HG02678 (cell line): Measurements from ENCODE around the gene LGALS7B.
"Not testable (repeated sequence)": the region's sequence is repeated elsewhere in the genome, so short reads cannot be mapped to it uniquely, and the experiment has no call there.

ENCODE experiments used
- ATAC-seq: cut with Tn5 transposase; IDR thresholded peaks from one replicate; pipeline ENCODE4 v1.9.1; 2021; ENCODE audit warnings: mild to moderate bottlenecking, moderate library complexity; ENCODE audit not compliant: unreplicated experiment

Gene LGALS7B

GRCh38 chr19:38769635-38770211 is 19.3 kb upstream of the LGALS7B start:
- peak; percentile 60 for ATAC-seq

DNA sequence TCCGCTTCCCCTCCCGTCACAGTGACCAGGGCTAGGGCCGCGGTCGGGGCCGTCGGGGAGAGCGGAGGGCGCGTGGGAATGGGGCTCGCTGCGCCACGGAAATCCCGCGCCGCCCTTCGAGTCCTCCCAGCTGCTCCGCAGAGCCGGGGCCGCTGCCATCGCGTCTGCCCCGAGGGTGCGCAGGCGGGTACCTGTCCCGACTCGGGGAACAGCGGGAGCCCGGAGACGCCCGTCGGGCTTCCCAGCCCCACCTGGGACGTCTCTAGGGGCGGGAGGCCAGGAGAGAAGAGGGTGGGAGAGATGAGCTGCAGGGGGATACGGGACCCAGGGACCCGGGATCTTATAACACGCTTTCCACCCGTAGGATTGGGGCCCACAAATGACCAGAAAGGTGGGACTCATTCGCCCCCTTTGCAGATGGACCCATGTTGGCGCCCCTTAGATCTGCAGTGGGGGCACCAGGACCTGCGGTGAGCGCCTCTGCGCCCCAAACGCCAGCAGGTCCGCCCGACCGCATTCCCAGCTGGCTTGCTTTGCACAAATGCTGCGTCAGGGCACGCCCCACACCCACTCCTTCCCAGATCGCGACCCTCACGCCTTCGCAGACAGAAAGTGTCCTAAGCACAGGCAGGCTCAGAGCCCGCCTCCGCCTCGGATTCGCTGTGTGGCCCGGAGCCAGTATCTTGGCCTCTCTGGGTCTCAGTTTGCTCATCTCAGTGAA is 18.6 kb upstream of the LGALS7B start:
- ATAC-seq, result peak; percentile 27

DNA sequence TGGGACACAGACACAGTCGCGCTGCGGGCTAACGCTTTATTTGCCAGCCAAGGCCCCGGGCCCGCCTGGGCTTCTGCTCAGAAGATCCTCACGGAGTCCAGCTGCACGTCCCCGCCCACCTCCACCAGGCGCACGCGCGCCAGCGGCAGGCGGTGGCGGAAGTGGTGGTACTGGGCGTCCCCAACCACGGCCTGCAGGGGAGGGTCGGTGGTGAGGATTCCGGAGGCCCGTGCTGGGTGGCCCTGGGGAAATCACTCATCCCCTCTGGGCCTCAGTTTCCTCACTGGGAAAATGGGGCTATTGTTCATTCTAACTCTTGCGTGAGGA is 18.1 kb upstream of the LGALS7B start:
- ATAC-seq, result peak; percentile 70

- ATAC-seq, result not testable (repeated sequence)
These were observed 17.4 kb upstream of the LGALS7B start for GRCh38 chr19:38771569-38771968.

DNA sequence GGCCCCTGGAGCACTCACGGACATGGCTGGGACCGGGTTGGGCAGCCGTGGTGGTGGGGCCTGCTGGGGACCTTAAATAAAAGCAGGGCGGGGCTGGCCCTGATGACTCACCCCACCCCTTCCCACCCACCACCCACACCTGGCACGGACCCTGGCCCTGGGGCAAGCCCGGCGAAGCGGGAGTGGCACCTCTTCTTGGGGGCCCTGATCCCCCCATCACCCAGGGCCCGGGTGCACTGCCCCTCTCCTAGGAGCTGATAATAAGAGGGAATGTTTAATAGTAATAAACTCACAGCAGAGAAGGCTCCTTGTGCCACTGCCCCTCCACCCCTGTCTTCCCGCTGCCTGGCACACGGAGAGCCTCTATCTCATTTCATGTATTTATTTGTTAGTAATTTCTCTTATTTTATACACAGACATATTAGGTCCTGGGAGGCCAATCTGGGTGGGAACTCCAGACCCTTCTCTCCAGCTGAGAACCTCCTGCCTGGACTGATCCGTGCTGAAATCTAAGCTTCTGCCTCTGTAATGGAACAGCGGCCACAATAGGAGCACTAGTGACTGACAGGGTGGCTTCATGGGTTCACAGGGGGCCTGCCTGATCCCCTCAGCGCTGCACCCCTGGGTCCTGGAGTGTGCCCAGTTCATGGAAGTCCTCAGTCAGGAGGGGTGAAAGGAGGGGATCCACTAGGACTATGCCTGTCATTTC is 15.4 kb upstream of the LGALS7B start, which contains the start of gene LGALS7:
TSS of gene LGALS7 (minus strand) at position 49 of the 709 bp plus-strand sequence. CDS start at position 24, 25 bp downstream.
- no peak for ATAC-seq

GRCh38 chr19:38774181-38774950 is 14.6 kb upstream of the LGALS7B start:
- ATAC-seq, result no peak

DNA sequence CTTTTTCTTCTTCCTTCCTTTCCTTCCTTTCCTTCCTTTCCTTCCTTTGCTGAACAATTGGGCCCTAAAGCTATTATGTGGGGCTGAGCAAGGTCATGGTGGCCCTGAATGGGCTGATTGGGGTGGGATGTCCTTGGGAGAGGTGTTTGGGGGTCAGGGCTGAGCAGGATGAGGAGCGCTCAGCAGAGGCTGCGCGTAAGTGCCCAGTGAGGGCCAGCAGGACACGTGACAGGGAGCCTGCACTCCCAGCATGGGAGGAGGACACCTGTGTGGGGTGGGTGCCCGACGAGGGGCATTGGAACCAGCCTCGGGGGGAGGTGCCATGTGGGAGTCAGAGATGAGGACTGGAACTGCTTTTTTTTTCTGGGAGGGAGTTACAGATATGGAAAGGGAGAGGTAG is 10.3 kb upstream of the LGALS7B start:
- ATAC-seq, result no peak

GRCh38 chr19:38780443-38780842 is 8.6 kb upstream of the LGALS7B start:
- ATAC-seq, result no peak

GRCh38 chr19:38781058-38781457 is 7.9 kb upstream of the LGALS7B start:
- ATAC-seq, result no peak

DNA sequence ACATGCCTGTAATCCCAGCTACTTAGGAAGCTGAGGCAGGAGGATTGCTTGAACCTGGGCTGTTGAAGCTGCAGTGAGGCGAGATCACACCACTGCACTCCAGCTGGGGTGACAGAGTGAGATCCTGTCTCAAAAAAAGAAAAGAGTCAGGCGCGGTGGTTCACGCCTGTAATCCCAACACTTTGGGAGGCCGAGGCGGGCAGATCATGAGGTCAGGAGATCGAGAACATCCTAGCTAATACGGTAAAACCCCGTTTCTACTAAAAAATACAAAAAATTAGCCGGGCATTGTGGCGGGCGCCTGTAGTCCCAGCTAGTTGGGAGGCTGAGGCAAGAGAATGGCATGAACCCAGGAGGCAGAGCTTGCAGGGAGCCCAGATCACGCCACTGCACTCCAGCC is 6.8 kb upstream of the LGALS7B start:
- ATAC-seq, result not testable (repeated sequence)

GRCh38 chr19:38784224-38784623 is 4.8 kb upstream of the LGALS7B start:
- no peak for ATAC-seq

DNA sequence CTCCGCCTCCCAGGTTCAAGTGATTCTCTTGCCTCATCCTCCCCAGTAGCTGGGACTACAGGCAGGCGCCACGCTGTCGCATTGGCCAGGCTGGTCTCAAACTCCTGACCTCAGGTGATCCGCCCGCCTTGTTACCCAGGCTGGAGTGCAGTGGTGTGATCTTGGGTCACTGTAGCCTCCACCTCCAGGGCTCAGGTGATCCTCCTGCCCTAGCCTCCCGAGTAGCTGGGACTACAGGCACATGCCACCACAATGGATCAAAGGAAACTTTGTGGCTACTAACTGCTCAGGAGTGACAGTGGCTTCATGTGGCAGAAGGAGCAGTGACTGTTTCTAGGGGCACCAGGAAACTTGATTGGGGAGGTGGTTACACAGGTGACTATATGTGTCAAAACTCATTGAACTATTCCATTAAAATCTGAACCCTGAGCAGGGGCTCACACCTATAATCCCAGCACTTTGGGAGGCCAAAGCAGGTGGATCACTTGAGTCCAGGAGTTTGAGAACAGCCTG is 3.8 kb upstream of the LGALS7B start:
- no peak for ATAC-seq

- not testable (repeated sequence) for ATAC-seq
These were observed 2.9 kb upstream of the LGALS7B start for GRCh38 chr19:38786061-38786460.

- no peak for ATAC-seq
These were observed 2.3 kb upstream of the LGALS7B start for GRCh38 chr19:38786572-38787265.

DNA sequence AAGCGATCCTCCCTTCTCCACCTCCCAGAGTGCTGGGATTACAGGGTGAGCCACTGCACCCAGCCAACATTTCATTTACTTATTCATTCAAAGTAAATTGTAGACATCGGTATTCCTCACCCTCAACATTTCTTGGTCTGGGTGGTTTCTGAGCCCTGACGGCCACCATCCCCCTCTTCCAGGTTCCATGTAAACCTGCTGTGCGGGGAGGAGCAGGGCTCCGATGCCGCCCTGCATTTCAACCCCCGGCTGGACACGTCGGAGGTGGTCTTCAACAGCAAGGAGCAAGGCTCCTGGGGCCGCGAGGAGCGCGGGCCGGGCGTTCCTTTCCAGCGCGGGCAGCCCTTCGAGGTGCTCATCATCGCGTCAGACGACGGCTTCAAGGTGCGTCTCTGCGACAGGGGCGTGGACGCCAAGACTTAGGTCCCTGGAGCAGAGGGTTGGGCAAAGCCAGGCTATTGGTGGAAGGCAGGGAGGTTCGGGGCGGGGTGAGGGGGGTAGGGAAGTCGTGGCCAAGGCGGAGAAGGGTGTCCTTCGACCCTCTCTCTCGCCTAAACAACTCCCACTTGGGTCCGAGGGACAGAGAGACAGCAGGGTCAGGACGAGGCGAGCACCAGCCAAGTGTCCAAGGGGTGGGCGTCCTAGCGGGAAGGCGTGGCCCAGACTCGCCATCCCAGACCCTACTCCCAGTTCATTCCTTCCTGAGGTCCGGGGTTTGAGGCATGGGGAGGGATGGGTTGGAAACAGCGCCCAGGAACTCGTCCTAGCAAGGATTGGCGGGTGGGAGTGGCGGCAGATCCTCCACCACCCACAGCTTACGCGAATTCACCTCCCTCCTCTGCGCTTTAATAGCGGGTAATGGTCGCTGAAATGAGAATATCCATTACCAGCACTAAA is 1.8 kb downstream of the LGALS7B start:
- ATAC-seq, result not testable (repeated sequence)

- peak; percentile 63 for ATAC-seq
These were observed 2.6 kb downstream of the LGALS7B start for GRCh38 chr19:38791451-38792064.

DNA sequence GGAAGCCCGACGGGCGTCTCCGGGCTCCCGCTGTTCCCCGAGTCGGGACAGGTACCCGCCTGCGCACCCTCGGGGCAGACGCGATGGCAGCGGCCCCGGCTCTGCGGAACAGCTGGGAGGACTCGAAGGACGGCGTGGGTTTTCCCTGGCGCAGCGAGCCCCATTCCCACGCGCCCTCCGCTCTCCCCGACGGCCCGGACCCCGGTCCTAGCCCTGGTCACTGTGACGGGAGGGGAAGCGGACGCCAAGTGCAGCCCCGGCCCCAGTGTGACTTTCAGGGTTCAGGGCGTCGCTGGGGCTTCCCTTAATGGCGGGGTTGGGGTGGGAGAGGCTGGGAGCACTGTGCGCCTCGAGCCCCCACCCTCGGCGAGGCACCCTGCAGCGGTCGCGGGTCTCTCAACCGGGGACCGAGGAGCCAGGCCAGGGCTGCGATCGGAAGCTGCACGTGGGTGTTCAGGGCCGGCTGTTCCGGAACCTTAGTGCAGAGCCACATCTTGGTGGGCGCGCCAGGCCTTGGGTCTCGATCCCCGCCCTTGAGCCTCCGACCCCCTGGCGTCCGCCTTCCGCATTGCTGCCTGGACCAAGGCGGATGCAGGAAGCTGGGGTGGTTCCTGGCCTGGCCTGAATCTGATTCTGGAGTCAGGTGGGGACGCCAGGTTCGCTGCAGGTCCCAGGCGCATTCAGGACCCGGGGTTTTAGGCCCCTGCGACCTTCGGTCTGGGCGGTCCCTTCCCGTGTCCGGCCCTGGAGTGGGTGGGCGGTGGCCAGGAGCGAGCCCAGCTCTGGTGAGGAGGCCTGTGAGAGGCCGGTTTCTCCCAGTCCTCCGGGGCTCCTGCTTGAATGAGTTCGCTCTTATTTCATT is 3.5 kb downstream of the LGALS7B start:
- ATAC-seq, result peak; percentile 26

DNA sequence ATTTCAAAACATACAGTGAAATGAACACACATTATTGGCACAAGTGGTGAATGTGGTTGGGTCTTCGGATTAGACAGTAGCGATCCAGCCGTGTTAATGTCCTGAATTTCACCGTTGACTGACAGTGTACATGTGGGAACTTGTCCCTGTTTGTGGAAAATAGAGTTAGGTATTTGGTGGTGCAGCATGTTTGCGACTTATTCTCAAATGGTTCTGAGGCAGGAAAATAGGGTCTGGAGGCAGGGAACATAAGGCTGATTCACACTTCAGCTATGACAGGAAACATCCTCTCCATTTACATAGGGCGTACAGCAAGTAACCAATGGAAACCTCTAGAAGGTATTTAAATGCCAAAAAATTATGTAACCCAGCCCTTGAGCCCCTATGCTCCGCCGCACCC is 4.2 kb downstream of the LGALS7B start:
- ATAC-seq, result no peak
